CD14-positive monocyte (primary cell): Measurements from ENCODE around the gene CCDC175. TPM values are rescaled to one million over a fixed set of nuclear protein-coding genes. Genes with fewer than 3 reads are reported as not detected.

Source experiments
- DNase-seq, 3 donors: peaks; one replicate each; pipeline ENCODE4 v3.0.0-alpha.2; 2011 to 2022
- H2AFZ ChIP-seq: 2 replicates; pipeline ENCODE4 v1.6.0; 2012; ENCODE audit warnings: mild to moderate bottlenecking, low read depth, low read length, inconsistent platforms; ENCODE audit not compliant: insufficient read depth, poor library complexity, severe bottlenecking
- H3K27ac ChIP-seq, 2 donors: 1 replicate in 1 of 2; 2 replicates in 1 of 2; pipeline ENCODE4 v1.5.1; 2012 to 2013; ENCODE audit warnings: low read length in 2 of 2, control low read depth in 1 of 2, inconsistent platforms in 1 of 2, low read depth in 1 of 2, mild to moderate bottlenecking in 1 of 2
- H3K27me3 ChIP-seq, 2 donors: one replicate each; pipeline versions ENCODE4 v1.6.0 to v1.6.1; 2011 to 2013; ENCODE audit warnings: low read length in 2 of 2; ENCODE audit not compliant: control insufficient read depth in 2 of 2, insufficient read depth in 2 of 2
- H3K36me3 ChIP-seq, 2 donors: replicated peaks in 1 of 2; 1 replicate in 1 of 2; 2 replicates in 1 of 2; pipeline versions ENCODE4 v1.5.1 to v1.6.1; 2012 to 2013; ENCODE audit warnings: low read length in 2 of 2, control low read depth in 1 of 2, inconsistent platforms in 1 of 2, mild to moderate bottlenecking in 1 of 2; ENCODE audit not compliant: insufficient read depth in 2 of 2, control insufficient read depth in 1 of 2
- H3K4me1 ChIP-seq, 2 donors: 1 replicate in 1 of 2; 2 replicates in 1 of 2; pipeline versions ENCODE4 v1.5.1 to v1.6.1; 2012 to 2013; ENCODE audit warnings: low read length in 2 of 2, control low read depth in 1 of 2, inconsistent platforms in 1 of 2, mild to moderate bottlenecking in 1 of 2, moderate library complexity in 1 of 2; ENCODE audit not compliant: insufficient read depth in 2 of 2, control insufficient read depth in 1 of 2
- H3K4me2 ChIP-seq: replicated peaks from 2 replicates; pipeline ENCODE3; 2012; ENCODE audit warnings: low read length, moderate library complexity, mild to moderate bottlenecking; ENCODE audit not compliant: poor library complexity, severe bottlenecking; ENCODE audit errors: extremely low read depth
- H3K4me3 ChIP-seq, 3 experiments: fragments of 200-600 bp in 1 of 3; sonication (generic) in 1 of 3; replicated peaks in 1 of 3; 1 replicate in 2 of 3; 2 replicates in 1 of 3; pipeline ENCODE4 v1.5.1; 2011 to 2013; ENCODE audit warnings: low read length in 3 of 3, mild to moderate bottlenecking in 3 of 3, control low read depth in 2 of 3, low read depth in 2 of 3, inconsistent platforms in 1 of 3, moderate library complexity in 1 of 3
- H3K79me2 ChIP-seq: 2 replicates; pipeline ENCODE4 v1.6.0; 2012; ENCODE audit warnings: mild to moderate bottlenecking, control low read depth, inconsistent platforms, low read length, moderate library complexity; ENCODE audit not compliant: insufficient read depth
- H3K9ac ChIP-seq: 2 replicates; pipeline ENCODE4 v1.6.0; 2017; ENCODE audit warnings: low read length, mild to moderate bottlenecking; ENCODE audit not compliant: insufficient read depth, poor library complexity, severe bottlenecking
- H3K9me3 ChIP-seq, 2 donors: replicated peaks in 1 of 2; 1 replicate in 1 of 2; 2 replicates in 1 of 2; pipeline versions ENCODE4 v1.5.1 to v1.6.1; 2012 to 2013; ENCODE audit warnings: low read length in 2 of 2, control low read depth in 1 of 2; ENCODE audit not compliant: control insufficient read depth in 1 of 2, insufficient read depth in 1 of 2
- H4K20me1 ChIP-seq: 2 replicates; pipeline ENCODE4 v1.6.0; 2012; ENCODE audit warnings: mild to moderate bottlenecking, low read length, control low read depth, moderate library complexity; ENCODE audit not compliant: insufficient read depth
- H3K27ac Mint-ChIP-seq, 7 donors: one replicate each; pipeline ENCODE4 v1.8.0; 2020; ENCODE audit warnings: mild to moderate bottlenecking in 7 of 7, mixed read lengths in 7 of 7, moderate library complexity in 6 of 7, inconsistent platforms in 2 of 7
- H3K27me3 Mint-ChIP-seq, 3 donors: one replicate each; pipeline ENCODE4 v1.8.0; 2021 to 2022; ENCODE audit warnings: low read depth in 3 of 3, mild to moderate bottlenecking in 3 of 3, mixed read lengths in 3 of 3, moderate library complexity in 3 of 3, inconsistent platforms in 1 of 3
- H3K36me3 Mint-ChIP-seq, 2 donors: one replicate each; pipeline ENCODE4 v1.8.0; 2020; ENCODE audit warnings: mixed read lengths in 2 of 2, inconsistent platforms in 1 of 2, mild to moderate bottlenecking in 1 of 2
- H3K4me1 Mint-ChIP-seq: one replicate; pipeline ENCODE4 v1.8.0; 2020; ENCODE audit warnings: mild to moderate bottlenecking, mixed read lengths
- H3K4me3 Mint-ChIP-seq, 2 donors: one replicate each; pipeline ENCODE4 v1.8.0; 2020; ENCODE audit warnings: mild to moderate bottlenecking in 2 of 2, mixed read lengths in 2 of 2, moderate library complexity in 1 of 2
- H3K9me3 Mint-ChIP-seq, 7 donors: one replicate each; pipeline ENCODE4 v1.8.0; 2020 to 2022; ENCODE audit warnings: mixed read lengths in 7 of 7, mild to moderate bottlenecking in 6 of 7, moderate library complexity in 6 of 7, inconsistent platforms in 2 of 7
- WGBS: methylation state at CpG from one replicate; pipeline ENCODE4 v1.1.5; 2013; ENCODE audit warnings: missing lambda C conversion rate; ENCODE audit not compliant: insufficient coverage; 5-methylcytosine and 5-hydroxymethylcytosine counted together
- intact Hi-C, 2 donors: fragments of 100-400 bp; cut with micrococcal nuclease; formaldehyde crosslinking; loops; one replicate each; pipeline versions ENCODE4 v1.15.0 to v1.15.1; 2023
- polyA plus RNA-seq, 3 donors: library from polyadenylated mRNA; depleted of rRNA in 1 of 3; unstranded in 2 of 3; stranded (reverse) in 1 of 3; fragments of 300-500 nt in 2 of 3; fragments of >200 nt in 1 of 3; fragmentation: Illumina TruSeq in 2 of 3; gene quantifications; 1 replicate in 2 of 3; 2 replicates in 1 of 3; pipeline ENCODE4 v1.2.3, GENCODE V29; 2012 to 2021
- TF ChIP-seq, protein P1 (sequence below): fragments of 200-600 bp; IDR thresholded peaks from one replicate; pipeline ENCODE4 v1.8.0; 2022; ENCODE audit warnings: antibody characterized with exemption, mild to moderate bottlenecking

Gene CCDC175
- polyA plus RNA-seq, 3 donors: not detected

DNA sequence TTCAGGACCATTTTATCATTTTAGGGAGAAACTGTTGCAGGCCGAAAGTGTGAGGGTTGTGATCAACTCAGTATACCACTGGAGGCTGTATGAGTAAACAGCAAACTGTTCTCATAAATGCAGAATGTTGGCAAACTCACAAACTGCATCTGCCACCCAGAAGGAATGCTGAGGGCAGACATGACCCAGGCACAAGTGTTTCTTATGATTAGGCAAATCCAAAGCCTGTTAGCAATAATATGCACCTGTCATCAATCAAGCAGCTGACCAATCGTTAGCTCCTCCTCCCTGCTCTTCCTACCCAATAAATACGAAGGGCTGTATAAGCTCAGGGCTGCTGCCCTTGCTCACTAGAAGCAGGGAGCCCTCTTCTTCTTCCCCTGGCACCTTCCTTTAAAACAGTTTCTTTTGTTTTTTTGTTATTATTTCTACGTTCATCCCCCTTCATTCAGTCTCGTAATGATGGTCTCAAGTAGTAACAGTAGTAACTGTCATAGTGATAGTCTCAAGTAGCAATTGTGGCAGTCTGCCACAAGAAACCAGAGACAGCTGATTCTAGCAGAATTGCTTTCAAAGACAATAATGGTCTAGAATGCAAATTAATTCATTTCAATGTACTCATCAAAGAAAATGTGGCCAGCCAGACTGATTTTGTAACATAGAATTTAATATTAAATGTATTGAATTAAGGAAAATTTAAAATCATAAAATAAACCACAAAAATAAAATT is 15.2 kb upstream of the CCDC175 start:
- Histone ChIP-seq H3K36me3 (peaks cover 12 to 14% of the 10 kb centered on the region in 2 donors), H3K27me3 (no peaks in the 10 kb centered on the region), H3K4me3 (no peak overlapping the region), H3K9me3 (peaks cover 0 to 9% of the 10 kb centered on the region in 2 donors), H3K4me2 (no peak overlapping the region), H4K20me1 (no peaks in the 10 kb centered on the region), H3K4me1 (peaks cover 0 to 2% of the 10 kb centered on the region in 2 donors), H3K79me2 (no peaks in the 10 kb centered on the region), H3K9ac (no peak overlapping the region), H3K27ac (no peak overlapping the region), H2AFZ (no peak overlapping the region)
- H3K9me3 Mint-ChIP-seq: peaks cover 0 to 18% (median 5%) of the 10 kb centered on the region in 7 donors
- H3K27ac Mint-ChIP-seq: no peak overlapping the region
- intact Hi-C loops: no loop called here
- H3K4me1 Mint-ChIP-seq: peaks cover 6% of the 10 kb centered on the region
- H3K36me3 Mint-ChIP-seq: peaks cover under 1 to 7% of the 10 kb centered on the region in 2 donors
- peaks cover 0 to 2% (median 0%) of the 10 kb centered on the region in 3 donors for H3K27me3 Mint-ChIP-seq
- 90% methylated on average over 2 of the region's 5 CpGs for WGBS
- no peak overlapping the region for H3K4me3 Mint-ChIP-seq
- TF ChIP-seq, protein P1, sequence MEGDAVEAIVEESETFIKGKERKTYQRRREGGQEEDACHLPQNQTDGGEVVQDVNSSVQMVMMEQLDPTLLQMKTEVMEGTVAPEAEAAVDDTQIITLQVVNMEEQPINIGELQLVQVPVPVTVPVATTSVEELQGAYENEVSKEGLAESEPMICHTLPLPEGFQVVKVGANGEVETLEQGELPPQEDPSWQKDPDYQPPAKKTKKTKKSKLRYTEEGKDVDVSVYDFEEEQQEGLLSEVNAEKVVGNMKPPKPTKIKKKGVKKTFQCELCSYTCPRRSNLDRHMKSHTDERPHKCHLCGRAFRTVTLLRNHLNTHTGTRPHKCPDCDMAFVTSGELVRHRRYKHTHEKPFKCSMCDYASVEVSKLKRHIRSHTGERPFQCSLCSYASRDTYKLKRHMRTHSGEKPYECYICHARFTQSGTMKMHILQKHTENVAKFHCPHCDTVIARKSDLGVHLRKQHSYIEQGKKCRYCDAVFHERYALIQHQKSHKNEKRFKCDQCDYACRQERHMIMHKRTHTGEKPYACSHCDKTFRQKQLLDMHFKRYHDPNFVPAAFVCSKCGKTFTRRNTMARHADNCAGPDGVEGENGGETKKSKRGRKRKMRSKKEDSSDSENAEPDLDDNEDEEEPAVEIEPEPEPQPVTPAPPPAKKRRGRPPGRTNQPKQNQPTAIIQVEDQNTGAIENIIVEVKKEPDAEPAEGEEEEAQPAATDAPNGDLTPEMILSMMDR: no peak
- no peak for DNase-seq

DNA sequence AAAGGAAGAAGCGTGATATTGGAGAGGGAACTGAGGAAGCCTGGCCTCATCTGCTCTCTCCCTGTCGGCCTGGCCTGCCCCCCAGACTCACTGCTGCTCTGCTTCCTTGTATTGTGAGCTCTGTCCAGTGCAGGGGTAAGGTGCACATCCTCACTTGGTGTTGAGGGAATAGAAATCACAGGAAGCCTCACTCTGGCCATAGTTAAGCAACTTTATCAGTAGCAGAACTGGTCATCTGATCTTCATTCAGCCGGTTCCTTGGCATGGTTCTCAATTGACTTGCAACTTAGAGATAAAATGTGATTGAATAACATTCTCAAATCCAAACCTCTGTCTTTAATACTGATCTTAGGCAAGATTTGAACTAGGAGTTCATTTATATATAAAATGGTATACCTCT is 11.5 kb upstream of the CCDC175 start:
- peaks cover 0 to 2% (median 0%) of the 10 kb centered on the region in 3 donors for H3K27me3 Mint-ChIP-seq

More for the DNA sequence above, 11.5 kb upstream of the CCDC175 start:
- TF ChIP-seq, protein P1: no peak
- intact Hi-C loops: no loop called here
- H3K4me3 ChIP-seq: no peak overlapping the region
- DNase-seq: peak in 1 of 3 donors; percentile 5
- peaks cover 27 to 34% of the 10 kb centered on the region in 2 donors for H3K4me1 ChIP-seq
- H2AFZ ChIP-seq: no peak overlapping the region
- Mint-ChIP-seq H3K9me3 (peaks cover 0 to 14% (median 5%) of the 10 kb centered on the region in 7 donors), H3K4me3 (no peak overlapping the region), H3K27ac (peak overlapping the region in 2 of 7 donors; percentile 68 to 82), H3K36me3 (peaks cover 0 to 2% of the 10 kb centered on the region in 2 donors), H3K4me1 (peaks cover 38% of the 10 kb centered on the region)
- no peak overlapping the region for H3K9ac ChIP-seq
- H3K9me3 ChIP-seq: peaks cover 0 to 9% of the 10 kb centered on the region in 2 donors
- no peaks in the 10 kb centered on the region for H3K27me3 ChIP-seq
- H3K79me2 ChIP-seq: no peaks in the 10 kb centered on the region
- H3K4me2 ChIP-seq: no peak overlapping the region
- H3K36me3 ChIP-seq: no peaks in the 10 kb centered on the region
- no peaks in the 10 kb centered on the region for H4K20me1 ChIP-seq
- H3K27ac ChIP-seq: no peak overlapping the region
- 93% methylated on average over 2 of the region's 3 CpGs for WGBS
